Dedifferentiated amniotic fluid mesenchymal stem cell (primary cell): ENCODE data around the gene HGS.

Experiments
- DNase-seq: peaks from one replicate; pipeline ENCODE4 v3.0.0-alpha.2; 2016; ENCODE audit errors: extremely low spot score

The HGS gene

DNA sequence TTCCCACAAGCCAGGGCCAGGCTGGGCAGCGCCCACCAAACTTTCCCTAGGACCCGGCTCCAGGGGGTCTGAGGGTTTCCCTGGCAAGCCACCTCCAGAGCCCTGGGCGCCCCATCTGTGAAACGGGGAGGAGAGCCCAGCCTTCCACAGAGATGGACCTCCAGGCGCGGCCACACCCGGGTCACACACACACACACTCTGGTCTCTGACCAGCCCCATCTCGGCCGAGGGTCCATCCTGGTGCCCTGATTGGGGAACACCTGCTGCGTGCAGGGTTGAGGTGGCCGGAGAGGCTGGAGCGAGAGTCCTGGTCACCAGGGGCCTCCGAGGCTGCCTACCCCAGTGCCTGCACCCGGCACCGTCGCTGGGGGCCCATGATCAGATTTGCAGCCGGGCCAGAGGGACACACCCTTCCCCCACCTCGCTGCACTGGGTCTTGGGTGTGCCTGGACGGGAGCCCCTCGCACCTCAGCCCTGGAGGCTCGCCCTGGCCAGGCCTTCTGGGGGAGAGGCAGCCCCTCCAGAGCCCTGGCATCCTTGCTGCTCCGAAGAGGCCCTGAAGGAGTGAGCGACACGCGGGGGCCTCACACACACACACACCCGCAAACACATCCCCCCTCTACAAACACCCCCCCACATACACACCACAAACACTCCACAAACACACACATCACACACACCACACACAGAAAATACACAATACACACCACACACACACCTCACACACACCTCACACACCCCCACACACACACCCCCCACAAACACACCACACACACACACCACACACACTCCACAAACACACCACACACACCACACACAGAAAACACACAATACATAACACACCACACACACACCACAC is 58.0 kb downstream of the HGS start:
- no peak for DNase-seq
